PC-3 (cell line): Measurements from ENCODE around the gene UROC1.

ENCODE experiments used
- CTCF ChIP-seq: fragments of 300-600 bp; sonication (generic); conservative IDR thresholded peaks from 2 replicates; pipeline ENCODE4 v1.5.1; 2017; ENCODE audit warnings: antibody characterized with exemption, low read depth, mild to moderate bottlenecking, low read length
- EZH2 ChIP-seq: fragments of 300-600 bp; sonication (generic); IDR thresholded peaks from one replicate; pipeline ENCODE4 v1.6.1; 2017; ENCODE audit warnings: antibody characterized with exemption, mild to moderate bottlenecking, low read length; ENCODE audit not compliant: unreplicated experiment

DNA sequence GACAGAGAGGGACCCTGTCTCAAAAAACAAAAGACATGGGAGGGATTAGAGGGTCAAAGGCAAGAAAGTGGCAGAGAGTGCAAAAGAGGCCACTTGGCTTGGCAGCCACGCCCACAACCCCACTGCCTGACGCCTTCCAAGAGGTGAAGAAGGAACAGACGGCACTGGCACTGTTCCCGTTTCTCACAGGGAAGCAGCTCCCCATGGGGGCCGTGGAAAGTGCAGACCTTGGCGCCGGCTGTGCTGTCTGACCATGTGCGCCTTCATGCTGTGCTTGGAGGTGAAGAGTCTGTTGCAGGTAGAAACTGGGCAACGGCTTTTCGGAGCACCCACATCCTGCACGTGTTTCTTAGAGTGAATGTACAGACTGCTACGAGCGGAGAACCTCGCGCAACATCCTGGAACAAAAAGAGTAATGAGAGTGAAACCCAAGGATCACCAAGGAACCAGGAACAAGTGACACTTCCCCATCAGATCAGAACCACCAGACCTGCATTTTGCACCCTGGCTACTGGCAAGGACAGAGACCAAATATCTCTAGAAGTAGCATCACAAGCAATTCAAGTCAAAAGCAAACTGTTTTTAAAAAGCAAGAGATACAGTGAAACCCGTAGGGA, 51.5 kb downstream of the UROC1 start:
- no peak for TF ChIP-seq CTCF
- TF ChIP-seq EZH2 = no peak
